HG03575 (cell line): Measurements from ENCODE around the gene NOP9.

ENCODE experiments used
- ATAC-seq: cut with Tn5 transposase; IDR thresholded peaks from one replicate; pipeline ENCODE4 v1.9.1; 2021; ENCODE audit not compliant: unreplicated experiment, insufficient number of reproducible peaks, low FRiP score; ENCODE audit errors: extremely low read depth

NOP9 gene

GRCh38 chr14:24262821-24263733, 36.6 kb upstream of the NOP9 start, which contains the start of gene TGM1:
TSS of gene TGM1 (minus strand) at chr14:24263177. CDS start at chr14:24262352, 825 bp downstream.
- no peak for ATAC-seq

- no peak for ATAC-seq
Observed at GRCh38 chr14:24263848-24264247, 35.8 kb upstream of the NOP9 start.

- ATAC-seq = no peak
Observed at GRCh38 chr14:24264298-24264697, 35.4 kb upstream of the NOP9 start.

- ATAC-seq = no peak
Observed at GRCh38 chr14:24266344-24267244, 33.1 kb upstream of the NOP9 start.

- no peak for ATAC-seq
Observed at GRCh38 chr14:24267516-24267915, 32.1 kb upstream of the NOP9 start.

- no peak for ATAC-seq
Observed at GRCh38 chr14:24268225-24268624, 31.4 kb upstream of the NOP9 start.

GRCh38 chr14:24269368-24269767, 30.3 kb upstream of the NOP9 start:
- no peak for ATAC-seq

- ATAC-seq = no peak
Observed at GRCh38 chr14:24269910-24270536, 29.6 kb upstream of the NOP9 start.

- ATAC-seq = no peak
Observed at GRCh38 chr14:24270537-24271133, 29.0 kb upstream of the NOP9 start.

GRCh38 chr14:24271134-24271833, 28.4 kb upstream of the NOP9 start, which contains the start of gene RABGGTA:
TSS of gene RABGGTA (minus strand) at chr14:24271597. CDS start at chr14:24271115, 482 bp downstream.
- ATAC-seq = peak; percentile 40

GRCh38 chr14:24271834-24272263, 27.8 kb upstream of the NOP9 start:
- no peak for ATAC-seq

GRCh38 chr14:24272467-24272866, 27.2 kb upstream of the NOP9 start:
- ATAC-seq = no peak

- no peak for ATAC-seq
Observed at GRCh38 chr14:24273422-24273998, 26.1 kb upstream of the NOP9 start.

GRCh38 chr14:24274101-24274543, 25.5 kb upstream of the NOP9 start:
- ATAC-seq = no peak

- no peak for ATAC-seq
Observed at GRCh38 chr14:24277071-24277470, 22.6 kb upstream of the NOP9 start.

GRCh38 chr14:24277606-24278321, 21.9 kb upstream of the NOP9 start:
- no peak for ATAC-seq

GRCh38 chr14:24278424-24278823, 21.2 kb upstream of the NOP9 start:
- ATAC-seq = no peak
